Stimulated activated CD4-positive, alpha-beta T cell treated with anti-CD3 and anti-CD28 coated beads, Interleukin-4, amount 100 ng/mL, for 1 hour (primary cell): Measurements from ENCODE around the gene ICA1L.
"Not testable (repeated sequence)": the region's sequence is repeated elsewhere in the genome, so short reads cannot be mapped to it uniquely, and the experiment has no call there.

Experiments used
- DNase-seq: peaks from one replicate; pipeline ENCODE4 v3.0.0-alpha.2; 2020

ICA1L gene

GRCh38 chr2:202871300-202872141, at the start of gene ICA1L:
ICA1L (minus strand) TSS chr2:202871766; CDS start chr2:202829009, 42,757 bp downstream.
- DNase-seq = peak; percentile 50

GRCh38 chr2:202918860-202919259, 47.3 kb upstream of the ICA1L start:
- no peak for DNase-seq

- DNase-seq = not testable (repeated sequence)
Observed at GRCh38 chr2:202912342-202913201, 41.0 kb upstream of the ICA1L start.

GRCh38 chr2:202911512-202912341, 40.2 kb upstream of the ICA1L start, which contains the start of the genes CARF and WDR12:
CARF (plus strand) TSS chr2:202912275; CDS start chr2:202941903, 29,628 bp downstream.
WDR12 (minus strand) TSS chr2:202911673; CDS start chr2:202911476, 197 bp downstream.
- DNase-seq = peak; percentile 89

GRCh38 chr2:202911203-202911511, 39.6 kb upstream of the ICA1L start:
- DNase-seq = no peak

GRCh38 chr2:202910698-202911097, 39.1 kb upstream of the ICA1L start:
- DNase-seq = no peak

- not testable (repeated sequence) for DNase-seq
Observed at GRCh38 chr2:202910250-202910649, 38.7 kb upstream of the ICA1L start.

GRCh38 chr2:202909394-202910192, 38.0 kb upstream of the ICA1L start:
- DNase-seq = no peak

GRCh38 chr2:202908186-202908585, 36.6 kb upstream of the ICA1L start:
- no peak for DNase-seq

- not testable (repeated sequence) for DNase-seq
Observed at GRCh38 chr2:202905507-202905906, 33.9 kb upstream of the ICA1L start.

- no peak for DNase-seq
Observed at GRCh38 chr2:202885190-202885589, 13.6 kb upstream of the ICA1L start.

- DNase-seq = no peak
Observed at GRCh38 chr2:202883987-202884675, 12.6 kb upstream of the ICA1L start.

GRCh38 chr2:202881570-202881969, 10.0 kb upstream of the ICA1L start:
- no peak for DNase-seq

- DNase-seq = no peak
Observed at GRCh38 chr2:202877699-202878098, 6.1 kb upstream of the ICA1L start.

- peak; percentile 66 for DNase-seq
Observed at GRCh38 chr2:202870431-202871299, 901 bp downstream of the ICA1L start.

- no peak for DNase-seq
Observed at GRCh38 chr2:202861987-202862386, 9.6 kb downstream of the ICA1L start.

GRCh38 chr2:202858601-202859000, 13.0 kb downstream of the ICA1L start:
- DNase-seq = no peak

GRCh38 chr2:202849343-202849742, 22.2 kb downstream of the ICA1L start:
- not testable (repeated sequence) for DNase-seq

GRCh38 chr2:202848813-202849212, 22.8 kb downstream of the ICA1L start:
- no peak for DNase-seq
